ENCODE measurements around the gene FAM216A.
"Not testable (repeated sequence)": the region's sequence is repeated elsewhere in the genome, so short reads cannot be mapped to it uniquely, and the experiment has no call there.

The FAM216A gene

GRCh38 chr12:110501752-110502738 is 33.4 kb downstream of the FAM216A start, which contains the start of the genes RAD9B and VPS29:
TSS of gene RAD9B (plus strand) at chr12:110502331. CDS start at chr12:110502338, 7 bp downstream.
TSS of gene VPS29 (minus strand) at chr12:110502111. CDS start at chr12:110502051, 60 bp downstream.
- DNase-seq: peak; percentile 93

- DNase-seq: no peak
These were observed 34.8 kb downstream of the FAM216A start for GRCh38 chr12:110503432-110503831.

- DNase-seq: no peak
These were observed 36.7 kb downstream of the FAM216A start for GRCh38 chr12:110505332-110505731.

GRCh38 chr12:110508071-110508586 is 39.5 kb downstream of the FAM216A start:
- DNase-seq: no peak

GRCh38 chr12:110513842-110514241 is 45.2 kb downstream of the FAM216A start:
- DNase-seq: no peak

GRCh38 chr12:110514363-110514762 is 45.7 kb downstream of the FAM216A start:
- DNase-seq: no peak

GRCh38 chr12:110516995-110517394 is 48.4 kb downstream of the FAM216A start:
- no peak for DNase-seq

GRCh38 chr12:110518014-110518413 is 49.4 kb downstream of the FAM216A start:
- DNase-seq: not testable (repeated sequence)

- DNase-seq: not testable (repeated sequence)
These were observed 52.4 kb downstream of the FAM216A start for GRCh38 chr12:110520876-110521712.

GRCh38 chr12:110528277-110528839 is 59.7 kb downstream of the FAM216A start:
- DNase-seq: no peak

GRCh38 chr12:110530511-110530910 is 61.9 kb downstream of the FAM216A start:
- DNase-seq: no peak

GRCh38 chr12:110531741-110532333 is 63.2 kb downstream of the FAM216A start:
- DNase-seq: no peak

GRCh38 chr12:110532644-110533043 is 64.0 kb downstream of the FAM216A start:
- no peak for DNase-seq

- no peak for DNase-seq
These were observed 65.0 kb downstream of the FAM216A start for GRCh38 chr12:110533607-110534006.

GRCh38 chr12:110534811-110535210 is 66.2 kb downstream of the FAM216A start:
- DNase-seq: no peak

- DNase-seq: peak; percentile 18
These were observed 68.4 kb downstream of the FAM216A start for GRCh38 chr12:110536834-110537604.

- DNase-seq: peak; percentile 91
These were observed 69.2 kb downstream of the FAM216A start for GRCh38 chr12:110537605-110538409.

- peak; percentile 29 for DNase-seq
These were observed 70.4 kb downstream of the FAM216A start for GRCh38 chr12:110538869-110539622.
